ENCODE data around the gene WNT5B. TPM values are rescaled to one million over a fixed set of nuclear protein-coding genes. Genes with fewer than 3 reads are reported as not detected.

Gene WNT5B
- total and polyA plus RNA-seq, 2 donors (not counting 1 experiment from before 2014, with no cell fraction given), result 0.33 to 0.57 TPM

DNA sequence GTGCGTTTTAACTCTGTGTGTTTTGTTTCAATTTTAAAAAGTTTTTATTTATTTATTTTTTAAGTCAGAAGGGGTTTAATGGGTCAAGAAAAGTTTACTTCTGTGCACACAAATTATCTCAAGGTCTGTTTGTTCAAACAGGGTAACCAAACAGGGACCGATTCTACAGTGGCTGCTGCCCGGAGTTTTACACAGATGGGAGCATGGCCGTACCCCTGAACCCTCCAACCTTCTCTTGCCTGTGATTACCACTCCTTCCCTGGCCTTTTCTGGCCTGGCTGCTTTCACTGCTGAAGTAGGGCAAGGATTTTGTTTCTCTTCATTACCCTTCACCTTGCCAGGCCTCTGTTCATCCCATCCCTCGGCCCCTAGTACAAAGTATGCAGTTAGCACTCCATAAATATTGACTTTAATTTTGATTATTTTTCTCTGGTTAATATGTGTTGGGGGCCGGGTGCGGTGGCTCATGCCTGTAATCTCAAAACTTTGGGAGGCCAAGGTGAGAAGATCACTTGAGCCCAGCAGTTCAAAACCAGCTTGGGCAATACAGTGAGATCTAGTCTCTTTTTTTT is 18.9 kb upstream of the WNT5B start:
- H3K4me2 ChIP-seq (replicated peaks; ENCODE audit: low read depth, low read length, poor library complexity, severe bottlenecking), result no peak overlapping the region
- H3K9me3 ChIP-seq (ENCODE audit: control extremely low read depth in 1 of 3, control insufficient read depth in 2 of 3, insufficient read depth in 1 of 3, low read length in 2 of 3), result no peaks in the 10 kb centered on the region
- H3K9ac ChIP-seq (ENCODE audit: low read length), result no peak overlapping the region
- Mint-ChIP-seq H3K27me3 (peaks cover 3% of the 10 kb centered on the region), H3K4me1 (peaks cover 14% of the 10 kb centered on the region), H3K27ac (no peak overlapping the region), H3K9me3 (ENCODE audit: insufficient read depth) (no peaks in the 10 kb centered on the region), H3K4me3 (no peak overlapping the region)
- no peak overlapping the region for H2AFZ ChIP-seq (ENCODE audit: insufficient read depth, low read depth, low read length, poor library complexity, severe bottlenecking)
- H3K4me1 ChIP-seq (ENCODE audit: control insufficient read depth in 2 of 2, insufficient read depth in 2 of 2, low read length in 2 of 2), result peaks cover 5 to 10% of the 10 kb centered on the region in 2 donors
- WGBS (ENCODE audit: insufficient coverage), result 96% methylated on average over 3 of the region's 7 CpGs
- CTCF ChIA-PET, result interaction anchor here (1.3 to 1.5 kb wide), 2 partner anchors 25 to 492 kb away, joined by 4 to 7 read pairs; no protein-coding TSS in a partner anchor
- DNase-seq (no peak), ATAC-seq (ENCODE audit: low read depth) (no peak)
- no peak overlapping the region for H3K27ac ChIP-seq (ENCODE audit: low read length in 2 of 2)
- intact Hi-C loops (cut with micrococcal nuclease), result no loop called here
- TF ChIP-seq EZH2 (IDR thresholded peaks at IDR 0.05; ENCODE audit: borderline replicate concordance, insufficient read depth, low read depth, low read length, poor library complexity, severe bottlenecking), result no peak
- TF ChIP-seq, protein P1, sequence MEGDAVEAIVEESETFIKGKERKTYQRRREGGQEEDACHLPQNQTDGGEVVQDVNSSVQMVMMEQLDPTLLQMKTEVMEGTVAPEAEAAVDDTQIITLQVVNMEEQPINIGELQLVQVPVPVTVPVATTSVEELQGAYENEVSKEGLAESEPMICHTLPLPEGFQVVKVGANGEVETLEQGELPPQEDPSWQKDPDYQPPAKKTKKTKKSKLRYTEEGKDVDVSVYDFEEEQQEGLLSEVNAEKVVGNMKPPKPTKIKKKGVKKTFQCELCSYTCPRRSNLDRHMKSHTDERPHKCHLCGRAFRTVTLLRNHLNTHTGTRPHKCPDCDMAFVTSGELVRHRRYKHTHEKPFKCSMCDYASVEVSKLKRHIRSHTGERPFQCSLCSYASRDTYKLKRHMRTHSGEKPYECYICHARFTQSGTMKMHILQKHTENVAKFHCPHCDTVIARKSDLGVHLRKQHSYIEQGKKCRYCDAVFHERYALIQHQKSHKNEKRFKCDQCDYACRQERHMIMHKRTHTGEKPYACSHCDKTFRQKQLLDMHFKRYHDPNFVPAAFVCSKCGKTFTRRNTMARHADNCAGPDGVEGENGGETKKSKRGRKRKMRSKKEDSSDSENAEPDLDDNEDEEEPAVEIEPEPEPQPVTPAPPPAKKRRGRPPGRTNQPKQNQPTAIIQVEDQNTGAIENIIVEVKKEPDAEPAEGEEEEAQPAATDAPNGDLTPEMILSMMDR (IDR thresholded peaks at IDR 0.05), result no peak
- POLR2A ChIA-PET, result no interaction called here
- H3K36me3 ChIP-seq (replicated peaks in 1 of 2; ENCODE audit: control extremely low read depth in 1 of 2, control insufficient read depth in 1 of 2, extremely low read depth in 1 of 2, insufficient read depth in 2 of 2, low read length in 1 of 2), result no peaks in the 10 kb centered on the region
- H3K4me3 ChIP-seq (ENCODE audit: control extremely low read depth in 1 of 5, extremely low read depth in 1 of 5, insufficient read depth in 1 of 5, low read depth in 2 of 5, low read length in 4 of 5), result no peak overlapping the region
- no peaks in the 10 kb centered on the region for H4K20me1 ChIP-seq (ENCODE audit: control insufficient read depth, insufficient read depth, low read length, poor library complexity, severe bottlenecking)
- H3K27me3 ChIP-seq (replicated peaks in 1 of 4; ENCODE audit: control extremely low read depth in 1 of 4, control insufficient read depth in 3 of 4, insufficient read depth in 4 of 4, low read length in 3 of 4), result no peaks in the 10 kb centered on the region
- H3K79me2 ChIP-seq (ENCODE audit: control insufficient read depth, insufficient read depth, low read length), result no peaks in the 10 kb centered on the region

GRCh38 chr12:1611803-1612572 is 17.0 kb upstream of the WNT5B start:
- no peak for TF ChIP-seq EZH2 (IDR thresholded peaks at IDR 0.05; ENCODE audit: borderline replicate concordance, insufficient read depth, low read depth, low read length, poor library complexity, severe bottlenecking)
- TF ChIP-seq, protein P1 (IDR thresholded peaks at IDR 0.05), result no peak
- peaks cover 0 to 2% (median 0%) of the 10 kb centered on the region in 3 donors for H3K9me3 ChIP-seq (ENCODE audit: control extremely low read depth in 1 of 3, control insufficient read depth in 2 of 3, insufficient read depth in 1 of 3, low read length in 2 of 3)
- H3K27me3 ChIP-seq (replicated peaks in 1 of 4; ENCODE audit: control extremely low read depth in 1 of 4, control insufficient read depth in 3 of 4, insufficient read depth in 4 of 4, low read length in 3 of 4), result no peaks in the 10 kb centered on the region
- WGBS (ENCODE audit: insufficient coverage), result 93% methylated on average over 2 of the region's 13 CpGs
- H3K9ac ChIP-seq (ENCODE audit: low read length), result no peak overlapping the region
- no peaks in the 10 kb centered on the region for H3K79me2 ChIP-seq (ENCODE audit: control insufficient read depth, insufficient read depth, low read length)
- no peaks in the 10 kb centered on the region for H3K9me3 Mint-ChIP-seq (ENCODE audit: insufficient read depth)
- ATAC-seq (ENCODE audit: low read depth) (no peak), DNase-seq (no peak)
- H4K20me1 ChIP-seq (ENCODE audit: control insufficient read depth, insufficient read depth, low read length, poor library complexity, severe bottlenecking), result no peaks in the 10 kb centered on the region
- ChIA-PET POLR2A (interaction anchor here (0.5 kb wide), 1 partner anchor 47 kb away, joined by 6 read pairs; no protein-coding TSS in a partner anchor), CTCF (interaction anchor here (1.5 to 1.9 kb wide), 2 partner anchors 9 to 494 kb away, joined by 6 to 8 read pairs; no protein-coding TSS in a partner anchor)
- H3K4me2 ChIP-seq (replicated peaks; ENCODE audit: low read depth, low read length, poor library complexity, severe bottlenecking), result no peak overlapping the region
- no peak overlapping the region for H3K27ac ChIP-seq (ENCODE audit: low read length in 2 of 2)
- no peak overlapping the region for H3K4me3 Mint-ChIP-seq
- intact Hi-C loops (cut with micrococcal nuclease), result no loop called here
- no peak overlapping the region for H2AFZ ChIP-seq (ENCODE audit: insufficient read depth, low read depth, low read length, poor library complexity, severe bottlenecking)
- no peak overlapping the region for H3K27ac Mint-ChIP-seq
- peaks cover 3% of the 10 kb centered on the region for H3K27me3 Mint-ChIP-seq
- no peak overlapping the region for H3K4me3 ChIP-seq (ENCODE audit: control extremely low read depth in 1 of 5, extremely low read depth in 1 of 5, insufficient read depth in 1 of 5, low read depth in 2 of 5, low read length in 4 of 5)
- no peaks in the 10 kb centered on the region for H3K36me3 ChIP-seq (replicated peaks in 1 of 2; ENCODE audit: control extremely low read depth in 1 of 2, control insufficient read depth in 1 of 2, extremely low read depth in 1 of 2, insufficient read depth in 2 of 2, low read length in 1 of 2)
- H3K4me1 Mint-ChIP-seq, result peaks cover 16% of the 10 kb centered on the region
- peaks cover 10 to 11% of the 10 kb centered on the region in 2 donors for H3K4me1 ChIP-seq (ENCODE audit: control insufficient read depth in 2 of 2, insufficient read depth in 2 of 2, low read length in 2 of 2)
